HG03196 (cell line): ENCODE results near the gene MS4A1.
"Not testable (repeated sequence)": the region's sequence is repeated elsewhere in the genome, so short reads cannot be mapped to it uniquely, and the experiment has no call there.

Experiments used
- ATAC-seq: cut with Tn5 transposase; IDR thresholded peaks from one replicate; pipeline ENCODE4 v1.9.1; 2021; ENCODE audit not compliant: unreplicated experiment

Gene MS4A1

GRCh38 chr11:60500276-60500910 is 44.7 kb downstream of the MS4A1 start:
- no peak for ATAC-seq

DNA sequence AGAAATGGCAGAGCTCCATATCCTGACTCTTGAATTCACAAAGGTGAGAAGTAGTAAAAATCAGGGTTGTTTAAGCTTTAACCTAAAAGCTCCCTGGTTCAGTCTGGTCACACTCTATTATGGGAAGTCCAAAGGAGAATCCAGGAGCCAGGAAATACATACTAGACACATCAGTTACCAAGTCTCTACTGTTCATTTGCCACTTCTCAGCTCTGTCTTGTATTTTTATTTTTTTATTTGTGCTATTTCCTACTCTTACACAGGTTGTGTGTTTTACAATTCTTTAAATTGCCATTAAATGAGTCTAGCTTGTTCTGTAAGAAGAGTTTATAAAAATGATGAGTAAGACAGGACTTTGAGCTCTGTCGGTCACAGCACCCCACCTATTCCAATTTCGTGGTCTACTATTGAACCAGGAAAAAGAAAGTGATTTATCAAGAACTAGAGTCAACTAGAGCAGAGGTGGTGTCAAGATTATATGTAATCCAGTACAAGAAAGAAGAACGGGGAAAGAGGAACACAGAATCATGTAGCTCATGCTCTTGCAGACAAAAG is 46.7 kb downstream of the MS4A1 start:
- ATAC-seq: no peak

- no peak for ATAC-seq
Observed at GRCh38 chr11:60504219-60504905, 48.7 kb downstream of the MS4A1 start.

GRCh38 chr11:60509609-60510008 is 54.0 kb downstream of the MS4A1 start:
- not testable (repeated sequence) for ATAC-seq

- not testable (repeated sequence) for ATAC-seq
Observed at GRCh38 chr11:60510209-60510608, 54.6 kb downstream of the MS4A1 start.

DNA sequence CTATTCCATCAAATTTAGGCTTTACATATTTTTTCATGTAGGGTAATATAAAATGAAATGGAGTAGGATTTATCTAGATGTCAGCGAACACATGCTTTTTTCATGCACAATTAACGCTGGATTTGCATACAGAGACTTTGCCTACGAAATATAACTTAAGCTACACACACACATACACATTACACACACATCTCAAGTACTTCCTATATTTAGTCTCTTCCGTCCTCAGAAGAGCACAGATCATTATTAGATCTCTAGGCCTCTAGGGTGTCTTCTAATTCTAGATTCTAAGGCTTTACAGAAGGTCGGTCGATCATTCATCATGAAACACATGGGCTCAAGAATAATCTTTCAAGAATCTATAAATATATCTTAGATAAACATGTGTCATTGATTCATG is 55.7 kb downstream of the MS4A1 start:
- ATAC-seq: no peak

DNA sequence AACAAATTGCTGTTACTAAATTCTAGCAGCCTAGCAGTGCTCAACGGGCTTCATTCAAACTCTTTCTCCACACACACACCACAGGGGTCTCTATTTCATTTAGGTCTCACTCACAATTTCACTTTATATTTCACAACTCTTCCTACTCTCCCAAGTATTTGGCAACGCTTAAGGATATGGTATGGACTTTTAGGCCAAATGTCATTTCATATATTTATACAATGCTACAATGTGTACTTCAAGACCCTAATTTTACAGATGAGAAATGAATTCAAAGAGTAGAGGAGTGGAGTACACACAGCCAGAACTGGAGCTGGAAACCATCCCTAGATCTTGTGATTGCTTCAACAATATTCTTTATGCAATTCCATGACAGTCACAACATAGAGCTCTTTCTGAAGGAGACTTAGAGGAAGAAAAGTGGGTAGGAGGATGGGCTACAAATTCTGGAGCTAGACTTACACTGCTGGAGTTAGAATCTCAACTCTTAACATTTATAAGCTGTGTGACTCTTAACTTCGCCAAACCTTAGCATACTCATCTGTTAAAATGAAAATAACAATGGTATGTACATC is 57.1 kb downstream of the MS4A1 start:
- no peak for ATAC-seq

GRCh38 chr11:60513496-60514460 is 58.1 kb downstream of the MS4A1 start:
- no peak for ATAC-seq

- no peak for ATAC-seq
Observed at GRCh38 chr11:60515144-60515855, 59.7 kb downstream of the MS4A1 start, which contains the start of gene MS4A13. Gene MS4A13, plus strand, starts transcription at chr11:60515392. Its CDS starts 2,692 bp downstream, at chr11:60518084.
